Thymus (tissue), 11 donors: ENCODE data around the gene ANKRD13B. TPM values are rescaled to one million over a fixed set of nuclear protein-coding genes. Genes with fewer than 3 reads are reported as not detected.
"Not testable (repeated sequence)": the region's sequence is repeated elsewhere in the genome, so short reads cannot be mapped to it uniquely, and the experiment has no call there.

Experiments used
- DNase-seq, 9 donors: peaks; one replicate each; pipeline ENCODE4 v3.0.0-alpha.2; 2013; ENCODE audit warnings: low spot score in 9 of 9, low read depth in 6 of 9, missing footprints in 1 of 9
- H3K27ac ChIP-seq, 2 donors: one replicate each; pipeline ENCODE4 v1.5.1; 2013; ENCODE audit warnings: control low read depth in 1 of 2, low read depth in 1 of 2, low read length in 1 of 2, mild to moderate bottlenecking in 1 of 2, moderate library complexity in 1 of 2
- H3K27me3 ChIP-seq, 2 donors: one replicate each; pipeline ENCODE4 v1.5.1; 2013; ENCODE audit warnings: low read length in 1 of 2; ENCODE audit not compliant: control insufficient read depth in 2 of 2, insufficient read depth in 1 of 2
- H3K36me3 ChIP-seq, 2 donors: one replicate each; pipeline ENCODE4 v1.5.1; 2013; ENCODE audit warnings: low read length in 1 of 2, mild to moderate bottlenecking in 1 of 2, moderate library complexity in 1 of 2; ENCODE audit not compliant: control insufficient read depth in 2 of 2, insufficient read depth in 2 of 2
- H3K4me1 ChIP-seq, 2 donors: one replicate each; pipeline ENCODE4 v1.5.1; 2013; ENCODE audit warnings: low read length in 2 of 2; ENCODE audit not compliant: control insufficient read depth in 2 of 2, insufficient read depth in 2 of 2
- H3K4me3 ChIP-seq, 2 donors: one replicate each; pipeline ENCODE4 v1.5.1; 2013; ENCODE audit warnings: low read length in 2 of 2, control low read depth in 1 of 2, mild to moderate bottlenecking in 1 of 2
- H3K9me3 ChIP-seq, 2 donors: one replicate each; pipeline ENCODE4 v1.5.1; 2013; ENCODE audit warnings: low read length in 1 of 2, mild to moderate bottlenecking in 1 of 2; ENCODE audit not compliant: control insufficient read depth in 2 of 2, insufficient read depth in 1 of 2
- WGBS: extraction: QIAGEN DNeasy Blood & Tissue Kit; methylation state at CpG from one replicate; pipeline ENCODE4 v1.1.7; 2013; 5-methylcytosine and 5-hydroxymethylcytosine counted together
- polyA plus RNA-seq: library from polyadenylated mRNA; stranded (reverse); fragments of 200-250 nt; gene quantifications from one replicate; pipeline ENCODE4 v1.2.3, GENCODE V29; 2013
- total RNA-seq: library from RNA; stranded (reverse); fragments of 120-200 nt; gene quantifications from one replicate; pipeline ENCODE4 v1.2.4, GENCODE V29; 2013
- donor health status: healthy.

ANKRD13B gene
- total and polyA plus RNA-seq, 2 donors, result 1.3 to 2.2 TPM

GRCh38 chr17:29642171-29642611 is 49.3 kb downstream of the ANKRD13B start:
- Histone ChIP-seq H3K4me3 (no peak overlapping the region), H3K4me1 (peaks cover 8 to 39% of the 10 kb centered on the region in 2 donors), H3K36me3 (peaks cover 15 to 55% of the 10 kb centered on the region in 2 donors), H3K27ac (no peak overlapping the region), H3K9me3 (no peaks in the 10 kb centered on the region), H3K27me3 (no peaks in the 10 kb centered on the region)
- WGBS, result 95% methylated on average over 2 of the region's 2 CpGs
- no peak for DNase-seq

GRCh38 chr17:29643817-29644160 is 50.9 kb downstream of the ANKRD13B start:
- WGBS, result 92% methylated on average over 1 of the region's 1 CpG
- Histone ChIP-seq H3K36me3 (peaks cover 22 to 65% of the 10 kb centered on the region in 2 donors), H3K4me3 (no peak overlapping the region), H3K27ac (no peak overlapping the region), H3K4me1 (peaks cover 8 to 39% of the 10 kb centered on the region in 2 donors), H3K9me3 (no peaks in the 10 kb centered on the region), H3K27me3 (no peaks in the 10 kb centered on the region)
- DNase-seq, result no peak

- no peak for DNase-seq
- WGBS, result 94% methylated on average over 5 of the region's 5 CpGs
- H3K36me3 ChIP-seq, result peaks cover 28 to 79% of the 10 kb centered on the region in 2 donors
- H3K4me3 ChIP-seq, result no peak overlapping the region
- peaks cover 0 to 22% of the 10 kb centered on the region in 2 donors for H3K4me1 ChIP-seq
- H3K27me3 ChIP-seq, result no peaks in the 10 kb centered on the region
- H3K9me3 ChIP-seq, result no peaks in the 10 kb centered on the region
- no peak overlapping the region for H3K27ac ChIP-seq
Measured at GRCh38 chr17:29645515-29646051, 52.7 kb downstream of the ANKRD13B start.

DNA sequence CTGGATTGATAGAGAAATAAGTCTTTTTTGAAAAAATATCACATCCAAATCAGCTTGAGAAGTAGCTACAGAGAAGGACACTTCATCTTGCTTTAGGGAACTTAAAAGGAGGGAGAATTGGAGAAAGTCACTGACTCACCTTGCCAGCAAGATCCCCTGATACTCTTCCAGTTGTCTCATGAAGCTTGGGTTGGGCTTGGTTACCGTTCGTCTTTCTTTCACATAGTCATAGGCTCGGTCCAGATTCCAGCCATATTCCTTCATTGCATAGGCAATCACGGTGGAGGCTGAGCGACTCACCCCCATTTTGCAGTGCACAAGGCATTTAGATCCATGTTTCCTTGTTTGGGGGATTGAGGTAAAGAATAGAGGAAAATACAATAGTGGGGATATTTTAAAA is 55.1 kb downstream of the ANKRD13B start:
- H3K27me3 ChIP-seq, result no peaks in the 10 kb centered on the region
- no peaks in the 10 kb centered on the region for H3K9me3 ChIP-seq
- whole genome bisulfite sequencing, result 99% methylated on average over 5 of the region's 5 CpGs
- peaks cover 0 to 6% of the 10 kb centered on the region in 2 donors for H3K4me1 ChIP-seq
- DNase-seq, result no peak
- no peak overlapping the region for H3K4me3 ChIP-seq
- peaks cover 29 to 79% of the 10 kb centered on the region in 2 donors for H3K36me3 ChIP-seq
- no peak overlapping the region for H3K27ac ChIP-seq

GRCh38 chr17:29649359-29649758 is 56.4 kb downstream of the ANKRD13B start:
- no peak for DNase-seq
- WGBS, result 98% methylated on average over 5 of the region's 5 CpGs
- H3K9me3 ChIP-seq, result no peaks in the 10 kb centered on the region
- H3K36me3 ChIP-seq, result peaks cover 21 to 79% of the 10 kb centered on the region in 2 donors
- no peaks in the 10 kb centered on the region for H3K27me3 ChIP-seq
- H3K4me3 ChIP-seq, result no peak overlapping the region
- no peaks in the 10 kb centered on the region for H3K4me1 ChIP-seq
- H3K27ac ChIP-seq, result no peak overlapping the region

- 96% methylated on average over 4 of the region's 4 CpGs for WGBS
- Histone ChIP-seq H3K36me3 (peaks cover 17 to 80% of the 10 kb centered on the region in 2 donors), H3K4me3 (no peak overlapping the region), H3K27ac (no peak overlapping the region), H3K9me3 (no peaks in the 10 kb centered on the region), H3K27me3 (no peaks in the 10 kb centered on the region), H3K4me1 (no peaks in the 10 kb centered on the region)
- DNase-seq, result no peak
Measured at GRCh38 chr17:29650396-29650795, 57.5 kb downstream of the ANKRD13B start.

- not testable (repeated sequence) for H3K4me3 ChIP-seq, H3K9me3 ChIP-seq, H3K27ac ChIP-seq, DNase-seq, H3K4me1 ChIP-seq, H3K27me3 ChIP-seq
- H3K36me3 ChIP-seq, result peaks cover 23 to 74% of the 10 kb centered on the region in 2 donors
- WGBS, result 97% methylated on average over 7 of the region's 7 CpGs
Measured at GRCh38 chr17:29651913-29652312, 59.0 kb downstream of the ANKRD13B start.

DNA sequence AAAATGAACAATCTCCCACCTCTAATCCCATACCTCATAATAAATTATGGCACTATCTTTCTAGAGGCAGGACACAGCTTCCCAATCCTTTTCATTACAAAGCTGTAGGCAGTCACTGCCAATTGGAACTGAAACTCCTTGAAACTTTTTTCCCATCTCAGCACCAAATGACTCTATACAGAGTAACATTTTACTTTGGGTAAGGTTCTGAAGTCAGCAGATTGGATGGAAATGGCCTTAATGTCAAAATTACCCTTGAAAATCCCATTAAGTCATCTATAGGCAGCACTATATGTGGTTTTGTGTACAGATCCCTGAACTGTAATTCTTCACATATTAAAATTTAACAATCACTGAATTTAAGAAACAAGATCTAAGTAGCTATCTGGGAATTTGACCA is 60.0 kb downstream of the ANKRD13B start:
- peaks cover 20 to 69% of the 10 kb centered on the region in 2 donors for H3K36me3 ChIP-seq

DNA sequence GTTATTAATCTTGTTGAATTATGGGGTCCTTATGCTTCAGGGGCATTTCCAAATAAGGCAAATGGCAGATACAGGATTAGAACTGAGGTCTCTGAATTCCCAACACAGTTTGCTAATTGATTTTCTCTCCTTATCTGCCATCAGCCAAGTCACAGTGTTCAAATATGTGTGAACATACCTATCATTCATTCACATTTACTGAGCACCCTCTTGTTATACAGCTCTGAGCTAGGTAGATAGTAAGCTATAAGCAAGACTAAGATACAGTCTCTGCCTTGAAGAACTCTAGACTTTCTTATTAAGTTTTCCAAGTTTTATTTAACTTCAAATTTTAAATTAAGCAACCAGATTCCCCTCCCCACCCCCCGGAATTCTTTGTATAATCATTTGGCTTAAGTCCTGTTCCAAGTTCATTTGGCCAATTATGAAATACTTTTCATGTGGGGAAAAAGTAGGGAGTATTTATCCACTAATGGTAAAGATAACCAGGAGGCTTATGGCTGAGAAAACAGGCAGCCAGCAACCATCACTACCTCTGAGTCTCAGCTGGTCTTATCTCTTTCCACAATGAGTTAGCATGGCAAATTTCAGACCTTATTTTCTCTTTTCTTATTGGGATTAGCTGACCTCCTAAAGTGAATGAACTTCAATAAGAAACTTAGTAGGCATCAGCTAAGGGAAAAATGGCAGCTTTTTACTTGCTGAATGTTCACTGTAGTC is 61.2 kb downstream of the ANKRD13B start:
- H3K4me3 ChIP-seq, result no peak overlapping the region
- H3K36me3 ChIP-seq, result peaks cover 9 to 63% of the 10 kb centered on the region in 2 donors
- H3K9me3 ChIP-seq, result no peaks in the 10 kb centered on the region
- H3K27me3 ChIP-seq, result no peaks in the 10 kb centered on the region
- no peaks in the 10 kb centered on the region for H3K4me1 ChIP-seq
- WGBS, result 97% methylated on average over 1 of the region's 1 CpG
- no peak overlapping the region for H3K27ac ChIP-seq
- DNase-seq, result no peak

More for the DNA sequence above, 60.0 kb downstream of the ANKRD13B start:
- H3K27me3 ChIP-seq, result no peaks in the 10 kb centered on the region
- H3K27ac ChIP-seq, result no peak overlapping the region
- H3K4me3 ChIP-seq, result no peak overlapping the region
- H3K9me3 ChIP-seq, result no peaks in the 10 kb centered on the region
- no peak for DNase-seq
- H3K4me1 ChIP-seq, result no peaks in the 10 kb centered on the region
